ENCODE data around the gene SLC25A18. TPM values are rescaled to one million over a fixed set of nuclear protein-coding genes. Genes with fewer than 3 reads are reported as not detected.

SLC25A18 gene
- total and polyA plus RNA-seq, 2 of the 8 experiments (the other 6 are each of a cell fraction or from before 2014, with no cell fraction given), result 2.8 to 2.9 TPM

DNA sequence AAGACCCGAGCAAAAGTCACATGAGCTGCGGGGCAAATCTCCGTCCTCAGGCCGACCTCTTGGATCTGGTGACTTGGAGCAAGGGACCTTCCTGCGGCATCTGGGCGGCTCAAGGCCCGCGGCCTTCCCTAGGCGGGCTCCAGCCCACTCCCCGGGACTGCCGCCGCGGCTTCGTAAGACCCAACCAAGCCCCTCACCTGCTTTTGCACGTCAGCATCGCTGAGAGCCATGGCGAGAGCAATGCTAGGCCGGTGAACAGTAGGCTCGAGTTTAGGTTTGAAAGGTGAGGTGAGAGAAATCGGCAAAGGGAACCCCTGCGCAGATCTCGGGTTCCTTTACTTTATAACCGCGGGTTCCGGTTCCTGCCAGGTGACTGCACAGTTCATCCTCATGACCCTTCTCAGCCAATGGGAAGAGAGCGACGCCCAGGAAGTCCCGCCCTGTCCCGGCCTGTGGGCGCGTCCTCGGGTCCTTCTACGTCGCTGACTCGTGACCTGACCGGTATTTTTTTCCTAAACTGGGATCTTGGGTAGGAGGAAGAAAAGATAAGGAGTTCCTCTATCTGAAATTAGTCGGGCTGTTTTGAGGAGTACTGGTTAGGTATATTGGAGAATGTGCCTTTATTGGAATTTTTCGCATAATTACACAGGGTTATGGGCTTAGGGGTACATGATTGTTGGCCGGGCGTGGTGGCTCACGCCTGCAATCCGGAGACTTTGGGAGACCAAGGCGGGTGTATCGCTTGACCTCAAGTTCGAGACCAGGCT is 65.3 kb downstream of the SLC25A18 start, which contains the start of gene ATP6V1E1 (continued):
- TF ChIP-seq HDAC2 (IDR thresholded peaks at IDR 0.05; ENCODE audit: borderline replicate concordance in 1 of 2, low read depth in 2 of 2, low read length in 2 of 2) (0 out of 4 replicates have a peak, but pooled peaks of 1 of the 2 experiments have one; percentile 85), MAFK (IDR thresholded peaks at IDR 0.05; ENCODE audit: low read depth, low read length) (no peak), HDAC6 (IDR thresholded peaks at IDR 0.05; ENCODE audit: low read depth, low read length) (no peak), PHF8 (conservative IDR thresholded peaks at IDR 0.05; ENCODE audit: low read depth, low read length) (peak; percentile 94), GABPA (IDR thresholded peaks at IDR 0.05; ENCODE audit: borderline replicate concordance, insufficient read depth, low read length) (peak; percentile 82; the same call in 1 of the 2 replicates), NANOG (IDR thresholded peaks at IDR 0.05; ENCODE audit: insufficient read depth, low read depth, low read length, poor library complexity, severe bottlenecking) (no peak), KDM4A (IDR thresholded peaks at IDR 0.05; ENCODE audit: low read depth, low read length, severe bottlenecking) (peak; percentile 69), POLR2A (IDR thresholded peaks at IDR 0.05; ENCODE audit: control extremely low read depth in 1 of 2, low read depth in 2 of 2, low read length in 2 of 2) (peak; percentile 55 to 92), BACH1 (IDR thresholded peaks at IDR 0.05; ENCODE audit: low read length) (no peak), CREB1 (IDR thresholded peaks at IDR 0.05) (peak; percentile 71; the same call in 1 of the 2 replicates), ASH2L (IDR thresholded peaks at IDR 0.05; ENCODE audit: low read length) (peak; percentile 77), SIN3A (conservative IDR thresholded peaks at IDR 0.05 in 1 of 2, IDR thresholded peaks at IDR 0.05 in 1 of 2; ENCODE audit: low read depth in 1 of 2, low read length in 2 of 2) (peak in 1 of 2 experiments; percentile 45; a peak in 2 of 4 replicates), POLR2AphosphoS5 (IDR thresholded peaks at IDR 0.05; ENCODE audit: low read depth, low read length) (peak; percentile 58; the same call in 1 of the 2 replicates), RBBP5 (IDR thresholded peaks at IDR 0.05; ENCODE audit: borderline replicate concordance, low read depth, low read length) (peak; percentile 81; the same call in 1 of the 2 replicates), TAF1 (IDR thresholded peaks at IDR 0.05; ENCODE audit: low read depth, low read length) (peak; percentile 80)
- TF ChIP-seq, protein P1, sequence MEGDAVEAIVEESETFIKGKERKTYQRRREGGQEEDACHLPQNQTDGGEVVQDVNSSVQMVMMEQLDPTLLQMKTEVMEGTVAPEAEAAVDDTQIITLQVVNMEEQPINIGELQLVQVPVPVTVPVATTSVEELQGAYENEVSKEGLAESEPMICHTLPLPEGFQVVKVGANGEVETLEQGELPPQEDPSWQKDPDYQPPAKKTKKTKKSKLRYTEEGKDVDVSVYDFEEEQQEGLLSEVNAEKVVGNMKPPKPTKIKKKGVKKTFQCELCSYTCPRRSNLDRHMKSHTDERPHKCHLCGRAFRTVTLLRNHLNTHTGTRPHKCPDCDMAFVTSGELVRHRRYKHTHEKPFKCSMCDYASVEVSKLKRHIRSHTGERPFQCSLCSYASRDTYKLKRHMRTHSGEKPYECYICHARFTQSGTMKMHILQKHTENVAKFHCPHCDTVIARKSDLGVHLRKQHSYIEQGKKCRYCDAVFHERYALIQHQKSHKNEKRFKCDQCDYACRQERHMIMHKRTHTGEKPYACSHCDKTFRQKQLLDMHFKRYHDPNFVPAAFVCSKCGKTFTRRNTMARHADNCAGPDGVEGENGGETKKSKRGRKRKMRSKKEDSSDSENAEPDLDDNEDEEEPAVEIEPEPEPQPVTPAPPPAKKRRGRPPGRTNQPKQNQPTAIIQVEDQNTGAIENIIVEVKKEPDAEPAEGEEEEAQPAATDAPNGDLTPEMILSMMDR (IDR thresholded peaks at IDR 0.05; ENCODE audit: control extremely low read depth in 1 of 3, insufficient read depth in 1 of 3, low read depth in 1 of 3, low read length in 3 of 3), result no peak
